Epithelial cell of proximal tubule (primary cell): Measurements from ENCODE around the gene PRRC2C. TPM values are rescaled to one million over a fixed set of nuclear protein-coding genes. Genes with fewer than 3 reads are reported as not detected.
"Not testable (repeated sequence)": the region's sequence is repeated elsewhere in the genome, so short reads cannot be mapped to it uniquely, and the experiment has no call there.

Source experiments
- DNase-seq: peaks from one replicate; pipeline ENCODE4 v3.0.0-alpha.2; 2011; ENCODE audit warnings: low read depth
- H3K4me3 ChIP-seq: 2 replicates; pipeline ENCODE4 v1.5.1; 2011; ENCODE audit warnings: low read depth, mild to moderate bottlenecking, low read length
- total RNA-seq: library from RNA; depleted of rRNA; stranded (reverse); fragments of >200 nt; gene quantifications from 2 replicates; pipeline ENCODE4 v1.2.3, GENCODE V29; 2015
- TF ChIP-seq, protein P1 (sequence below): conservative IDR thresholded peaks from 2 replicates; pipeline ENCODE4 v1.5.1; 2012; ENCODE audit warnings: low read depth, mild to moderate bottlenecking, low read length

The PRRC2C gene
- total RNA-seq, 1 donor from 2014 or later = 53.0 TPM

DNA sequence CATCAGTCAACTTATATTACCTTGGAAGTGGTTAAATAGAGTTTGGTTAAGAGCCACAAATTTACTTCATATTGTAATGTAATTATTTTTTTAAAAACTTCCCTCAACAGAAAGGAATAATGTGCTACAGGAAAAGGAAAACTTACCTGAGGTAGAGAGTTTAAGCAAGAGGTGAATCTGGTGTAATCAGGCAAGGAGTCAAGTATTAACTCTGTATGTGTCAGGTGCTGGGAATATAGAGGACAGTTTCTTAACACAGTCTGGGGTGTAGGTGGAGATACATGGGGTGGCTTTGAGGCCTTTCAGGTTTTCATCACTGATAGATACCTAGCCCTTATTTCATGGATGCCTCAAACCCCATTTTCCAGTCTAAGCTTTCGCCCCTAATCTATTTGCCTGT lies 110.8 kb downstream of the PRRC2C start:
- H3K4me3 ChIP-seq = no peak overlapping the region
- DNase-seq = no peak
- TF ChIP-seq, protein P1, sequence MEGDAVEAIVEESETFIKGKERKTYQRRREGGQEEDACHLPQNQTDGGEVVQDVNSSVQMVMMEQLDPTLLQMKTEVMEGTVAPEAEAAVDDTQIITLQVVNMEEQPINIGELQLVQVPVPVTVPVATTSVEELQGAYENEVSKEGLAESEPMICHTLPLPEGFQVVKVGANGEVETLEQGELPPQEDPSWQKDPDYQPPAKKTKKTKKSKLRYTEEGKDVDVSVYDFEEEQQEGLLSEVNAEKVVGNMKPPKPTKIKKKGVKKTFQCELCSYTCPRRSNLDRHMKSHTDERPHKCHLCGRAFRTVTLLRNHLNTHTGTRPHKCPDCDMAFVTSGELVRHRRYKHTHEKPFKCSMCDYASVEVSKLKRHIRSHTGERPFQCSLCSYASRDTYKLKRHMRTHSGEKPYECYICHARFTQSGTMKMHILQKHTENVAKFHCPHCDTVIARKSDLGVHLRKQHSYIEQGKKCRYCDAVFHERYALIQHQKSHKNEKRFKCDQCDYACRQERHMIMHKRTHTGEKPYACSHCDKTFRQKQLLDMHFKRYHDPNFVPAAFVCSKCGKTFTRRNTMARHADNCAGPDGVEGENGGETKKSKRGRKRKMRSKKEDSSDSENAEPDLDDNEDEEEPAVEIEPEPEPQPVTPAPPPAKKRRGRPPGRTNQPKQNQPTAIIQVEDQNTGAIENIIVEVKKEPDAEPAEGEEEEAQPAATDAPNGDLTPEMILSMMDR = no peak

DNA sequence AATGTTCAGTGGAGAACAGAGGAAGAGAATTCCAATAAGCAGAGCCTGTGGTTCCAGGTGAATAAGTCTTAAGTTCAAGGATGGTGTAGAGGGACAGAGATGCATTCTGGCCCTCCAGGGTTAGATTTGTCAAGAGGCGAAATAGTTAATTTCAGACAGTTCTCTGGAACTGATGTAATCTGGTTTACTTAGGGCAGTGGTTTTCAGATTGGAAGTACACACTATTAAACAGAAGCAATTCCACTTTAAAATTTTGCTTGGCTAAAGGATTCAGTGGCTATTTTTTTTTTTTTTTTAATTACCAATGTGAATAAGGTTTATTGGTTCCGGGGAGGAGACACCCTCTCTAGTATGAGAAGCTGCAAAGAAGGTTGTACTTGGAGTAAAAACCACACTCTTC lies 111.4 kb downstream of the PRRC2C start:
- no peak for DNase-seq
- no peak overlapping the region for H3K4me3 ChIP-seq
- TF ChIP-seq, protein P1 = no peak

DNA sequence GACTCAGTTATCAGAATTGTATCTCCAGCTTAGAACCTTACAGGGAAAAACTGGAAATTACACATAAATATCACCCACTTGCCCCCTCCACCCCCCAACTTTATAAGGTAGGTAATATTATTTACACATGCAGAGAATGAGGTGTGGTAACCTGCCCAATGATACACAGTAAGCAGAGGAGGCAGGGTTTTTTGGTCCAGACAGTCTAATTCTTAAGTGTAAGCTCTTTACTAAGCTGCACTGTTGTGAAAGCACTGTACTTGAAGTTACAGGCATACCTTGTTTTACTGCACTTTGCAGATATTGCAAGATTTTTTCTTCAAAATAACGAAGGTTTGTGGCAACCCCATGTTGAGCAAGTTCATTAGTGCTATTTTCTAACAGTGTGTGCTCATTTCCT lies 111.9 kb downstream of the PRRC2C start:
- DNase-seq = no peak
- no peak overlapping the region for H3K4me3 ChIP-seq
- TF ChIP-seq, protein P1 = no peak

DNA sequence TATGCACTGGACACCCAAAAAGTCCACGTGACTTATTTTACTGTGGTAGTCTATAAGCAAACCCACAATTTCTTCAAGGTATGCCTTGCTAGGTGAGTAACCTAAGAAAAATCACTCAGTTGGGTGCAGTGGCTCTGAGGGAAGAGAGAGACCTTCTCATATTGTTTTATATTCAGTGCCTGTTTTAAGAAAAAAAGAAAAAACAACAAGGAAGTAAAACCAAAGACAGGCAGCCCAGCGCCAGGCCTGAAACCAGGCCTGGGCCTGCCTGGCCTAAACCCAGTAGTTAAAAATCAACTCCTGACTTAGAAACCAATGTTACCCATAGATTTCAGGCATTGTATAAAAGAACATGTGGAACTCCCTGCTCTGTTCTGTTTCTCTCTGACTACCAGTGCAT lies 115.0 kb downstream of the PRRC2C start:
- DNase-seq, H3K4me3 ChIP-seq: not testable (repeated sequence)

DNA sequence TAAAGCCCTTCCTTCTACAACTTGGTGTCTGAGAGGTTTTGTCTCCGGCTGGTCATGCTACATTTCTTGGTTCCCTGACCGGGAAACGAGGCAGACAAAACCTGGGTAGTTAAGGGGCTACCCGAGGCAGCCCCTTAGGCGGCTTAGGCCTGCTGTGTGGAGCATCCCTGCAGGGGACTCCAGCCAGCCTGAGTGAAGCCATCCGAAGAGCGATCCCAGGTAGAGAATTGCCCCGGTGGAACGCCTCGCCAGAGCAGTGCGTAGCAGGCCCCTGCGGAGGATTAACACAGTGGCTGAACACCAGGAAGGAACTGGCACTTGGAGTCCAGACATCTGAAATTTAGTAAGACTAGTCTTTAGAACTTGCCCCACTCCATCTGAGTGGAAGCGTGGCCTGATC lies 115.5 kb downstream of the PRRC2C start:
- no peak overlapping the region for H3K4me3 ChIP-seq
- TF ChIP-seq, protein P1 = no peak
- no peak for DNase-seq

DNA sequence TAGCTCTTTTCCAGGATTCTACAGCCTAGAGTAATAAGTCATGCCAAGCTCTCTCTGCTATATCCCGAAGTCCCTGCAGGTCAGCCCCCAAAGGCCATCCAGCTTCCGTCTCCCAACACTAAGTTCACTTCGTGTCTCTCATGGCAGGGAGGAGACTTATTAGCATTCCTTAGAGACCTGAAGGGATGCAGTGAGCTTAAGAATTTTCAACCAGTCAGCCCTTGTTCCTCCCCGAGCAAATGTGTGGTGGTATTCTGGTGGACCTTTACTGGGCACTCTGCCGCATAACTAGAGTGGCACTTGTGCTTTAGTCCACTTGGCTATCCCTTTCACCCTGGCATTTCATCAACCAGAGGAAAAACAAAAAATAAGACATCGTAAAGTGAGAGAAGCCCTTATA lies 117.7 kb downstream of the PRRC2C start:
- DNase-seq, H3K4me3 ChIP-seq: not testable (repeated sequence)

DNA sequence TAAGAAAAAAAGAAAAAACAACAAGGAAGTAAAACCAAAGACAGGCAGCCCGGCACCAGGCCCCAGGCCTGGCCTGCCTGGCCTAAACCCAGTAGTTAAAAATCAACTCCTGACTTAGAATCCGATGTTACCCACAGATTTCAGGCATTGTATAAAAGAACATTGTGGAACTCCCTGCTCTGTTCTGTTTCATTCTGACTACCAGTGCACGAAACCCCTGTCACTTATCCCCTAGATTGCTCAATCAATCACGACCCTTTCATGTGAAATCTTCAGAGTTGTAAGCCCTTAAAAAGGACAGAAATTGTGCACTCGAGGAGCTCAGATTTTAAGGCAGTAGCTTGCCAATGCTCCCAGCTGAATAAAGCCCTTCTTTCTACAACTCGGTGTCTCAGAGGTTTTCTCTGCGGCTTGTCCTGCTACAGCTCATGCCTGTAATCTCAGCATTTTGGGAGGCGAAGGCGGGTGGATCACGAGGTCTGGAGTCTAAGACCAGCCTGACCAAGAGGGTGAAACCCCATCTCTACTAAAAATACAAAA lies 121.1 kb downstream of the PRRC2C start:
- H3K4me3 ChIP-seq = no peak overlapping the region
- no peak for DNase-seq
- TF ChIP-seq, protein P1 = no peak

DNA sequence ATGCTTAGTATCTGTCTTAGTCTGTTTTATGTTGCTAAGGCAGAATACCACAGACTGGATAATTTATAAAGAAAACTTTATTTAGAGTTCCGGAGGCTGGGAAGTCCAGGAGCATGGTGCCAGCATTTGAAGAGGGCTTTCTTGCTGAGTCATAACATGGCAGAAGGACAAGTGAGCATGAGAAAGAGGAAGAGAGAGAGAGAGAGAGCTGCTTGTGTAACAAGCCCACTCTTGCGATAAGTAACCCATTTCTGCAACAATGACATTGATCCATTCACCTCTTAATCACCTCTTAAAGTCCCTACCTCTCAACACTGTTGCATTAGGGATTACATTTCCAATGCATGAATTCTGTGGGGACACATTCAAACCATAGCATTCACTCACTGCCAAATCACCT lies 125.1 kb downstream of the PRRC2C start:
- DNase-seq = peak; percentile 81
- H3K4me3 ChIP-seq = no peak overlapping the region
- TF ChIP-seq, protein P1 = no peak
